Panc1 (cell line): ENCODE results near the gene TCTN3. TPM values are rescaled to one million over a fixed set of nuclear protein-coding genes. Genes with fewer than 3 reads are reported as not detected.
"Not testable (repeated sequence)": the region's sequence is repeated elsewhere in the genome, so short reads cannot be mapped to it uniquely, and the experiment has no call there.

Experiments
- ATAC-seq: fragments of 200-7000 bp; cut with Tn5 transposase; 2 replicates; pipeline ENCODE4 v1.9.1; 2020; ENCODE audit warnings: mild to moderate bottlenecking, moderate library complexity
- BruUV-seq: library from RNA; stranded (reverse); fragments of 400-500 nt; replicated peaks from 2 replicates; lab custom pipeline; 2021; lab: Mats Ljungman, UMichigan
- CTCF ChIA-PET: fragments of 300-600 bp; sonication (Branson Sonifier 250); formaldehyde crosslinking; loops from one replicate; lab custom pipeline; 2022; ENCODE audit warnings: antibody characterized with exemption; lab: Charles Lee
- POLR2A ChIA-PET: fragments of 300-600 bp; sonication (Branson Sonifier 250); formaldehyde crosslinking; loops from one replicate; lab custom pipeline; 2022; ENCODE audit warnings: antibody characterized with exemption; lab: Charles Lee
- DNase-seq: peaks from one replicate; pipeline ENCODE4 v3.0.0-alpha.2; 2010; ENCODE audit warnings: low read depth, low spot score
- H3K27ac ChIP-seq: 2 replicates; pipeline ENCODE4 v1.5.1; 2011; ENCODE audit warnings: mild to moderate bottlenecking, low read length, inconsistent platforms
- H3K27me3 ChIP-seq: fragments of 200-500 bp; sonication (Bioruptor generic); 2 replicates; pipeline ENCODE4 v1.6.0; 2014; ENCODE audit warnings: low read length, inconsistent platforms; ENCODE audit not compliant: control insufficient read depth, insufficient read depth
- H3K36me3 ChIP-seq: fragments of 200-500 bp; sonication (Bioruptor generic); 2 replicates; pipeline ENCODE4 v1.5.1; 2014; ENCODE audit warnings: inconsistent platforms, mild to moderate bottlenecking, low read length, moderate library complexity; ENCODE audit not compliant: control insufficient read depth, insufficient read depth
- H3K4me1 ChIP-seq: 2 replicates; pipeline ENCODE4 v1.5.1; 2011; ENCODE audit warnings: inconsistent platforms, mild to moderate bottlenecking, low read length, moderate library complexity; ENCODE audit not compliant: control insufficient read depth, insufficient read depth
- H3K4me3 ChIP-seq, 2 experiments: 2 replicates each; pipeline ENCODE4 v1.5.1; 2011 to 2012; ENCODE audit warnings: low read depth in 2 of 2, low read length in 2 of 2, mild to moderate bottlenecking in 2 of 2, inconsistent platforms in 1 of 2, moderate library complexity in 1 of 2
- H3K9me3 ChIP-seq: fragments of 200-500 bp; sonication (Bioruptor generic); 2 replicates; pipeline ENCODE4 v1.5.1; 2014; ENCODE audit warnings: low read depth, mild to moderate bottlenecking, inconsistent platforms, low read length, moderate library complexity; ENCODE audit not compliant: control insufficient read depth, insufficient read depth
- CTCF ChIP-seq: fragments of 450-650 bp; IDR thresholded peaks from 2 replicates; pipeline ENCODE4 v1.5.1; 2017; ENCODE audit warnings: mild to moderate bottlenecking
- POLR2AphosphoS5 ChIP-seq: IDR thresholded peaks from 2 replicates; pipeline ENCODE4 v1.6.1; 2012; ENCODE audit warnings: mild to moderate bottlenecking, low read depth, low read length, moderate library complexity
- REST ChIP-seq, 2 experiments: IDR thresholded peaks; 2 replicates each; pipeline ENCODE4 v1.6.1; 2011 to 2012; ENCODE audit warnings: low read depth in 2 of 2, control low read depth in 1 of 2, low read length in 1 of 2, mild to moderate bottlenecking in 1 of 2, moderate library complexity in 1 of 2; ENCODE audit not compliant: insufficient read depth in 1 of 2
- SIN3A ChIP-seq: IDR thresholded peaks from 2 replicates; pipeline ENCODE4 v1.6.1; 2012; ENCODE audit warnings: low read depth, mild to moderate bottlenecking, low read length, moderate library complexity, borderline replicate concordance; ENCODE audit not compliant: insufficient read depth
- TCF7L2 ChIP-seq: IDR thresholded peaks from 2 replicates; pipeline ENCODE4 v1.6.1; 2011; ENCODE audit warnings: mild to moderate bottlenecking, low read depth, low read length, inconsistent platforms
- in situ Hi-C: cut with HindIII; loops from 2 replicates; pipeline ENCODE4 v1.10.0; 2016; ENCODE audit warnings: low sequenced_read_pairs, low pct_unique_long_range_greater_than_20kb
- intact Hi-C: fragments of 100-400 bp; cut with micrococcal nuclease; formaldehyde crosslinking; loops from one replicate; pipeline ENCODE4 v1.10.0; 2022; ENCODE audit not compliant: unreplicated experiment
- total RNA-seq: library from RNA; stranded (reverse); gene quantifications from one replicate; pipeline ENCODE4 v1.2.1, GENCODE V29; 2021; ENCODE audit not compliant: unreplicated experiment

The TCTN3 gene
- total RNA-seq, 1 experiment from 2014 or later = 56.6 TPM

GRCh38 chr10:95675403-95676116 is 18.2 kb downstream of the TCTN3 start:
- TF ChIP-seq REST (IDR thresholded peaks at IDR 0.05; ENCODE audit: insufficient read depth in 1 of 2, low read depth in 2 of 2, low read length in 1 of 2) = no peak
- TF ChIP-seq POLR2AphosphoS5 = no peak
- TF ChIP-seq TCF7L2 = no peak
- TF ChIP-seq CTCF = no peak
- no peak for TF ChIP-seq SIN3A
- no peak overlapping the region for H3K4me3 ChIP-seq
- peaks cover 20% of the 10 kb centered on the region for H3K36me3 ChIP-seq
- no peaks in the 10 kb centered on the region for H3K4me1 ChIP-seq
- H3K9me3 ChIP-seq = no peaks in the 10 kb centered on the region
- in situ Hi-C loops = no loop called here
- ATAC-seq (no peak), DNase-seq (no peak)
- ChIA-PET POLR2A (no interaction called here), CTCF (no interaction called here)
- no peak overlapping the region for H3K27ac ChIP-seq
- no TSS peak for BruUV-seq
- H3K27me3 ChIP-seq = no peaks in the 10 kb centered on the region
- intact Hi-C loops = no loop called here

- H3K27me3 ChIP-seq = no peaks in the 10 kb centered on the region
- H3K4me1 ChIP-seq = no peaks in the 10 kb centered on the region
- no peak overlapping the region for H3K4me3 ChIP-seq
- in situ Hi-C loops (no loop called here), intact Hi-C loops (no loop called here)
- TF ChIP-seq REST (IDR thresholded peaks at IDR 0.05; ENCODE audit: insufficient read depth in 1 of 2, low read depth in 2 of 2, low read length in 1 of 2) = no peak
- TF ChIP-seq SIN3A = no peak
- TF ChIP-seq TCF7L2 = no peak
- no peak for TF ChIP-seq CTCF
- TF ChIP-seq POLR2AphosphoS5 = no peak
- BruUV-seq = no TSS peak
- H3K27ac ChIP-seq = no peak overlapping the region
- POLR2A ChIA-PET = no interaction called here
- peaks cover 20% of the 10 kb centered on the region for H3K36me3 ChIP-seq
- CTCF ChIA-PET = no interaction called here
- ATAC-seq (no peak), DNase-seq (no peak)
- H3K9me3 ChIP-seq = no peaks in the 10 kb centered on the region
These were observed 19.1 kb downstream of the TCTN3 start for GRCh38 chr10:95674643-95675042.

- H3K27me3 ChIP-seq, H3K4me3 ChIP-seq, intact Hi-C loops, BruUV-seq, H3K27ac ChIP-seq, in situ Hi-C loops, H3K9me3 ChIP-seq, CTCF ChIA-PET, H3K4me1 ChIP-seq, DNase-seq, ATAC-seq: not testable (repeated sequence)
- peaks cover 12% of the 10 kb centered on the region for H3K36me3 ChIP-seq
- POLR2A ChIA-PET = interaction anchor here (0.7 kb wide), 1 partner anchor 234 kb away, joined by 3 read pairs; no protein-coding TSS in a partner anchor
These were observed 21.1 kb downstream of the TCTN3 start for GRCh38 chr10:95672641-95673040.
